T-helper 1 cell treated with Interleukin-12 subunit alpha and Interleukin-12 subunit beta and Interleukin-4 antibody, amounts not matched to agents 30 μg/mL and 1 μg/mL, for 36 hours (primary cell): ENCODE results near the gene NPIPA3.
"Not testable (repeated sequence)": the region's sequence is repeated elsewhere in the genome, so short reads cannot be mapped to it uniquely, and the experiment has no call there.

Experiments used
- H3K27ac Mint-ChIP-seq: one replicate; pipeline ENCODE4 v1.8.0; 2021; ENCODE audit warnings: mild to moderate bottlenecking, mixed read lengths
- H3K27me3 Mint-ChIP-seq: one replicate; pipeline ENCODE4 v1.8.0; 2021; ENCODE audit warnings: low read depth, mixed read lengths
- H3K36me3 Mint-ChIP-seq: one replicate; pipeline ENCODE4 v1.8.0; 2021; ENCODE audit warnings: low read depth, mixed read lengths
- H3K4me1 Mint-ChIP-seq: one replicate; pipeline ENCODE4 v1.8.0; 2021; ENCODE audit warnings: low read depth, mixed read lengths
- H3K4me3 Mint-ChIP-seq: one replicate; pipeline ENCODE4 v1.8.0; 2021; ENCODE audit warnings: mild to moderate bottlenecking, moderate library complexity, mixed read lengths
- H3K9me3 Mint-ChIP-seq: one replicate; pipeline ENCODE4 v1.8.0; 2021; ENCODE audit warnings: mixed read lengths

NPIPA3 gene

DNA sequence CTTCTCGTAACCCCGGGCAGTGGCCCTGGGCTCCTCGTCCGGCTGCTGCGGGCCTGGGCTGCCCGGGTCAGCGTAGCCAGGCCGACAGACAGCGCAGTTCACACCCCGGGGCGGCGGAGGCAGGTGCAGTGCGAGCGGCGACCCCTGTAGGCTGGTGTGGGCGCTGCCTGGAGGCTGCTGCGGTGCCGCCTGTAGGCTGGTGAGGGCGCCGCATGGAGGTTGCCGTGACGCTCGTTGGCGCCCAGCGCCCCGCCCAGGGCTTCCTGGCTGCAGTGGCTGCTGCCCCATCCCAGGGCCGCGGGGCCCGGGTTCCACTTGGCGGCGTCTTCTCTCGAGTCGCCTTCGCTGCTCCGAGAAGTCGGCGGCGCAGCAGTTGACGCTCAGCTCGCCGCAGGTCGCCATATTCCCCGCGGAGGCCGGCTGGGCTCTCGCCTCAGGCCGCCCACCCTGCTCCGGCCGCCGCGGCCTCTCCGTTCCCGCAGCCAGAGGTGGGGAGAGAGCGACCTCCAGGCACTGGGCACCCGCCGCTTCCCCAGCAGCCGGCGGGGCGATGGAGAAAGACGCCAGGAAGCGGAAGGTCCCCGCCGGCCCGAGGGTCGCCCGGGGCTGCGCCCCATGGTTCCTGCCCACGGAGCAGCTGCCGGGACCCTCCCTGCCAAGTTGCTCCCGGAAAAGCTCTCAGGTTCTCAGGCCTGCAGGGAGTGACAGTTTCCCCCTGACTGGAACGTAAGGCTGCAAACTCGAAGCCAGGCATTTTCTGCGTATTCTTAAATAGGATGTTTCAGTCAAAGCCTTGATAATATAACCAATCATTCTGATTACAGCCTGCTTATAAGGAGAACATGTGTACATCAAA lies at the start of gene NPIPA3:
TSS of gene NPIPA3 (plus strand) at position 256 of the 856 bp plus-strand sequence. CDS start 5,533 bp downstream, outside the sequence.
- not testable (repeated sequence) for H3K27ac Mint-ChIP-seq, H3K9me3 Mint-ChIP-seq, H3K4me1 Mint-ChIP-seq, H3K4me3 Mint-ChIP-seq, H3K36me3 Mint-ChIP-seq, H3K27me3 Mint-ChIP-seq

DNA sequence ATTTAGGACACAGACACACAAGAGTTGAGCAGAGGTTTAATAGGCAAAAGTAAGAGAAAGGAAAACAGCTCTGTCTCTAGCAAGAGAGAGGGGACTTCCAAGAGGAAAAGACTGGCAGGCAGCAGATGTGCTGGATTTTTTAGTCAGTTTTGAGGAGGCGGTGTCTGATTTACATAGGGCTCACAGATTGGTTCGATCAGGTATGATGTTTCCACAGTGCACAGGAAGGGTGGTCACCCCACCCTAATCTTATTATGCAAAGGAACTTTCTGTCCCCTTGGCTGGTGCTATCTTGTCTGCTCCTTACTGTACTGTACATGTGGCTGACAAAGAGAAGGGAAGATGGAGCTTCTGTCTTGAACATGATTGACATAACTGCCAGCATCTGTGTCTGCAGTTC lies 45.1 kb upstream of the NPIPA3 start:
- H3K9me3 Mint-ChIP-seq = no peaks in the 10 kb centered on the region
- H3K27me3 Mint-ChIP-seq = no peaks in the 10 kb centered on the region
- no peak overlapping the region for H3K4me3 Mint-ChIP-seq
- peaks cover 7% of the 10 kb centered on the region for H3K4me1 Mint-ChIP-seq
- H3K27ac Mint-ChIP-seq = peak overlapping the region; percentile 17
- H3K36me3 Mint-ChIP-seq = peaks cover 30% of the 10 kb centered on the region

DNA sequence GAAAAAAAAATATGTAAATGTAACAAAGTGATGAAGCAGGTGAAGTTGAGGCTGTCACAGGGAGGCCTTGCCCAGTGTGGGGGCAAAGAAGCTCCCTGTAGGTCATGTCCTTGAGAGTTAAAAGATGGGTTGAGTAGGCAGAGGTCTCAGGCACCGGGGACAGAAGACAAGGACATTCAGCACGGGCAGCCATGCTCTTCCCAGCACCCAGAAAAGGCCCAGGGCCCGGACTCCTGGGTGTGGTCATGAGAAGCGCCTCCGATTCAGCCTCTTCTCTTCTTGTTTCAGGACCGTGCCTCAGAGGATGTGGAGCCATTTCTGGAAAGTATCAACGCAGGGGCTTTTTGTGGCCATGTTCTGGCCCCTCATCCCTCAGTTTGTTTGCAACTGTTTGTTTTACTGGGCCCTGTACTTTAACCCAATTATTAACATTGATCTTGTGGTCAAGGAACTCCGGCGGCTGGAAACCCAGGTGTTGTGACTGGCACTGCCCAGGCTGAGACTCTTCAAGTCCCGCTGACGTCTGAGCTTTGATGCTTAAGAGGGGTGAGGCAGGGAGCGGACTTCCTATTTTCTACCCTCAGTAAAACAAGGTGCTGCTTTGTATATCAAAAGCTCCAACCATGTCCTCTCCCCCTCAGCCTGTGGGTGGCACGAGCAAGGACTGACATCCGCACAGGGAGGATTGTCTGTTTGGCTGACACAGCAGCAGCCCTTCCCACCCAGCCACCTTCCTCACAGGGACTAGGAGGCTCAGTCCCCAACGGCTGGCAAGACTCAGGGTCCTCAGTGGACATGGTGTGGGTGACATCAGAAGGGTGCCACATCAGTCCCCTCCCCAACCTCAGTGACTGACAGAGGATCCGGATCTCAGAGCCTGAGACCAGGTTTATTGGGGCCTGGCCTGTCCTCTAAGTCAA lies 35.6 kb upstream of the NPIPA3 start:
- H3K4me3 Mint-ChIP-seq = no peak overlapping the region
- H3K27ac Mint-ChIP-seq = no peak overlapping the region
- H3K27me3 Mint-ChIP-seq = no peaks in the 10 kb centered on the region
- H3K9me3 Mint-ChIP-seq = peaks cover 3% of the 10 kb centered on the region
- peaks cover 43% of the 10 kb centered on the region for H3K36me3 Mint-ChIP-seq
- H3K4me1 Mint-ChIP-seq = peaks cover 3% of the 10 kb centered on the region

DNA sequence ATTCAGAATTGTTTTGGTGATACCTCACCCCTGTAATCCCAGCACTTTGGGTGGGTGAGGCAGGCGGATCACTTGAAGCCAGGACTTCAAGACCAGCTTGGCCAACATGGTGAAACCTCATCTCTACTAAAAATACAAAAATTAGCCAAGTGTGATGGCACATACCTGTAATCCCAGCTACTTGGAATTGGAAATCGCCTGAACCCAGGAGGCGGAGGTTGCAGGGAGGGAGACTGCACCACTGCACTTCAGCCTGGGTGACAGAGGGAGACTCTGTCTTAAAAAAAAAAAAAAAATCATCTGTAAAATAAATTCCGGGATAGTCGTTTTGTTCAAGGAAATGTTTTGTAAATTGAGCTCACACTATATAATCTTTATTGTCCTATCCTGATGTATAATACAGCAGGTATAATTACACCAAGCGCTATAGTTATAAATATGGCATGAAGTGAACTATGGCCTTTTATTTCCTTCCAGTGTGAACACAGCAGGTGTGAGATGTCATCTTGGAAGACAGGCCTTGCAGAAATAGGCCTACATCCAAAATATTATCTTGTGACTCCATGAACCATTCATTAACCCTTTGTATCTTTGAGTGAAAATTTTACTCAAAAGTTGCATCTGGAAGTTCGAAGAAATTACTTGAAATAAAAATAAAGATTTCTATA lies 34.5 kb upstream of the NPIPA3 start:
- H3K27ac Mint-ChIP-seq = no peak overlapping the region
- peaks cover 3% of the 10 kb centered on the region for H3K9me3 Mint-ChIP-seq
- H3K4me3 Mint-ChIP-seq = no peak overlapping the region
- peaks cover 39% of the 10 kb centered on the region for H3K36me3 Mint-ChIP-seq
- peaks cover 4% of the 10 kb centered on the region for H3K4me1 Mint-ChIP-seq
- no peaks in the 10 kb centered on the region for H3K27me3 Mint-ChIP-seq

DNA sequence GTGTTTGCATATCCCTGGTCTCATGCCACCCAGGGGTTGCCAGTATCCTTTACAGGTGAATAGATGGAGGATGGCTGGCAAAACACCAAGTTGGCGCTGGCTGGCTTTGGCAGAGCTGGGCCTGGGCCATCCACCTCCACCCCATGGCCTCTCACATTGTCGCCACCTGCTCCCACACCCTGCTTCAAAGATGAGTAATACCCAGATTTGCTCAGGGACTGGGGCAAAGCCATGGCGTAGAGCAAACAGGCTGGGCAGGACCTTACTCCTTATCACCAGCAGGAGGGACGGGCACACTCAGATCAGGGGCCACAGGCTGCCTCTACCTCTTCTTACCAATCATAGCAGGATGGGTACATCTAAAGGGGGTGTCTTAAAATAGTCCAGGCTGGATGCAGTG lies 33.4 kb upstream of the NPIPA3 start:
- H3K4me3 Mint-ChIP-seq = no peak overlapping the region
- peaks cover 3% of the 10 kb centered on the region for H3K9me3 Mint-ChIP-seq
- H3K36me3 Mint-ChIP-seq = peaks cover 34% of the 10 kb centered on the region
- peaks cover 4% of the 10 kb centered on the region for H3K4me1 Mint-ChIP-seq
- H3K27me3 Mint-ChIP-seq = no peaks in the 10 kb centered on the region
- H3K27ac Mint-ChIP-seq = no peak overlapping the region

DNA sequence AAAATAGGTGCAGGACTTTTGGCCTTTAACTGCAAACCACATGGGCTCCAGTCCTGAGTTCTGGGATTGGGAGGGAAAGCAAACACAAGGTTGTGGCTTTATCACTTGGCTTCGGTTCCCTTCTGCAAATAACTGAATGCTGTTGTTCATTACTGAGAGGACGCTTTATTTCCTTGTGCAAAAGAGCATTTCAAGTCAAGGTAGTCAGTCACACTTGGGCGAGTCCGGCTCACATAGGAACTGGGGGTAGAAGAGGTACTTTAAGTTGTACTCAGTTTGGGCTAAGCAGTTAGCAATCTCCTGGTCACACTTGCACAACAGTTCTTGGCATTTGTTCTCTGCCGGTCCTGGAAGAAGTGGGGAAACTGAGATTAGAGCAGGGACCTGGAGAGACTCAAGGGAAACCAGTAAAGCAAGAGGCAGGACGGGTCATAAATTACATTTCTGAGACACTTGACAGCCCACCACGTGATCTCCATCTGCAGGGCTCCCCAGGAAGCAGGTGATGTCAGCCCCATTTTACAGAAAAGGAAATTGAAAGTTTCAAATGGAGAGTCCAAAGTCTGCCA lies 30.7 kb upstream of the NPIPA3 start:
- no peak overlapping the region for H3K27ac Mint-ChIP-seq

DNA sequence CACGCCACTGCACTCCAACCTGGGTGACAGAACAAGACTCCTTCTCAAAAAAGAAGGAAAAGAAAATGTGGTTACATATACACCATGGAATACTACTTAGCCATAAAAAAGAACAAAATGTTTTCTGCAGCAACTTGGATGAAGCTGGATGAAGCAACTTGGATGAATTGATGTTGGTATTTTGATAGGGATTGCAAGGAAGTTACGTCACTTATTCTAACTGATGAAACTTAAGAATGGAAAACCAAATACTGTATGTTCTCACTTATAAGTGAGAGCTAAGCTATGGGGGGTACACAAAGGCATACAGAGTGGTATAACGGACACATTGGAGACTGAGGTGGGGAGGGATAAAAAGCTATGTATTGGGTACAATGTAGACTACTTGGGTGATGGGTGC lies 26.6 kb upstream of the NPIPA3 start:
- Mint-ChIP-seq H3K4me3 (no peak overlapping the region), H3K27me3 (peaks cover 10% of the 10 kb centered on the region), H3K9me3 (peaks cover 3% of the 10 kb centered on the region), H3K36me3 (peaks cover 7% of the 10 kb centered on the region), H3K4me1 (peaks cover 8% of the 10 kb centered on the region), H3K27ac (no peak overlapping the region)

More for the DNA sequence above, 30.7 kb upstream of the NPIPA3 start:
- Mint-ChIP-seq H3K9me3 (peaks cover 3% of the 10 kb centered on the region), H3K4me3 (no peak overlapping the region), H3K27me3 (peaks cover 6% of the 10 kb centered on the region), H3K36me3 (peaks cover 20% of the 10 kb centered on the region), H3K4me1 (peaks cover 8% of the 10 kb centered on the region)

DNA sequence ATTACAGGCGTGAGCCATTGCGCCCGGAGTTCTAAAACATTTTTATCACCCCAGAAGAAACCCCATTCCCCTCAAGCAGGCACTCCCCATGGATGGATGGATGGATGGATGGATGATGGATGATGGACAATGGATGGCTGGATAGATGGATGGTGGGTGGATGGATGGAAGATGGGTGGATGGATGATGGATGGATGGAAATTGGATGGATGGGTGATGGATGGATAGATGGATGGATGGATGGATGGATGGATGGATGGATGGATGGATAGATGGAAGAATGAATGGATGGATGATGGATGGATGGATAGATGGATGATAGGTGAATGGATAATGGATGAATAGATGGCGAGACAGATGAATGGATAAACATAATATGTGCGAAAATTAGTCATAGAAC lies 25.6 kb upstream of the NPIPA3 start:
- H3K36me3 Mint-ChIP-seq = peaks cover 4% of the 10 kb centered on the region
- peaks cover 10% of the 10 kb centered on the region for H3K27me3 Mint-ChIP-seq
- no peak overlapping the region for H3K27ac Mint-ChIP-seq
- H3K4me1 Mint-ChIP-seq = peaks cover 4% of the 10 kb centered on the region
- peaks cover under 1% of the 10 kb centered on the region for H3K9me3 Mint-ChIP-seq
- no peak overlapping the region for H3K4me3 Mint-ChIP-seq

DNA sequence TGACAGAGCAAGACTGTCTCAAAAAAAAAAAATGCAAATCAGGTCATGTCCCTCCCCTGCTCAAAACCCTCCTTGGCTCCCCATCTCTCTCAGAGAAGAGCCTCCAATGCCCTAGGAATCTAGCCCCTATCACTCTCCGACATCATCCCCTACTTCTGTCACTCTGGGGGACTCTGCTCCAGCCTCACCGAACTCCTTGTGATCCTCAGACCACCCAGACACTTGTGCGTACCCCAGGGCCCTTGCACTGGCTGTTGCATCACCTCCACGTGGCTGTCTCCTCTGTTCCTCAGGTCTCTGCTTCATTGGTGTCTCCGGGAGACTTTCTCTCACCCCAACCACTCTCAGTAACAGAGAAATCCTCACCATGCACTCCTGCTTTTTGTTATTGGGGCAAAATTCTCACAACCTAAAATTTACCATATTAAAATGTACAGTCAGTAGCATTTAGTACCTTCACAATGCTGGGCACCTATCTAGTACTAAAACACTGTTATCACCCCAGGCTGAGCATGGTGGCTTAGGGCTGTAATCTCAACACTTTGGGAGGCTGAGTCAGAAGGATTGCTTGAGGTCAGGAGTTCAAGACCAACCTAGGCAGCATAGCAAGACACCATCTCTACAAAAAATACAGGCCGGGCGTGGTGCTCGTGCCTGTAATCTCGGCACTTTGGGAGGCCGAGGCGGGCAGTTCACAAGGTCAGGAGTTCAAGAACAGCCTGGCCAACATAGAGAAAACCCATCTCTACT lies 24.3 kb upstream of the NPIPA3 start:
- no peak overlapping the region for H3K27ac Mint-ChIP-seq
- H3K27me3 Mint-ChIP-seq = peaks cover 10% of the 10 kb centered on the region
- peaks cover 3% of the 10 kb centered on the region for H3K4me1 Mint-ChIP-seq
- H3K36me3 Mint-ChIP-seq = peaks cover 3% of the 10 kb centered on the region
- no peaks in the 10 kb centered on the region for H3K9me3 Mint-ChIP-seq
- H3K4me3 Mint-ChIP-seq = no peak overlapping the region

DNA sequence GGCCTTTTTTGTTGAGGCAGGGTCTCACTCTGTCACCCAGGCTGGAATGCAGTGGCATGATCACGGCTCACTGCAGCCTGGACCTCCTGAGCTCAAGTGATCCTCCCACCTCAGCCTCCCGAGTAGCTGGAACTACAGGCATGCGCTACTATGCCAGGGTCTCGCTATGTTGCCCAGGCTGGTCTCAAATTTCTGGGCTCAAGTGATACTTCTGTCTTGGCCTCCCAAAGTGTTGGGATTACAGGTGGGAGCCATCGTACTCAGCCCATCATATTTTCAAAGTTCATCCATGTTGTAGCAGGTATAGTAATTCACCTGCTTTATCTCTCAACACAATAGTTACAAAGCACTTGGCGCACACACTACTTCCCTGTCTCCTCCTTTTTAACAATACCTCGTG lies 22.8 kb upstream of the NPIPA3 start:
- H3K36me3 Mint-ChIP-seq, H3K9me3 Mint-ChIP-seq, H3K4me3 Mint-ChIP-seq, H3K4me1 Mint-ChIP-seq, H3K27ac Mint-ChIP-seq, H3K27me3 Mint-ChIP-seq: not testable (repeated sequence)

DNA sequence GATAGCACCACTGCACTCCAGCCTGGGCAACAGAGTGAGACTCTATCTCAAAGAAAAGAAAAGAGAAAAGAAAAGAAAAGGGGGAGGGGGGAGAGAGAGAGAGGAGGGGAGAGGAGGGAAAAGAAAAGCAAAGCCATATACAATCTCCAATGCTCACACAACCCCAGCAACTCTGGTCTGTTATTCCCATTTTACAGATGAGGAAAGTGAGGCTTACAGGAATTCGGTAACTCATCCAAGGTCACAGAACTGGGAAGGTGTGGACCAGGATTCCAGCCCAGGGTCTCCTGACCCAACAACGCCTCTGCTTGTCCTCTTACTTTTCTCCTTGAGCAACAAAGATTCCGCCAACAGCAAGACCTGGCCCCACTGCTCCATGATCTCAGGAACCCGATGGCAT lies 22.1 kb upstream of the NPIPA3 start:
- no peak overlapping the region for H3K4me3 Mint-ChIP-seq
- peaks cover 3% of the 10 kb centered on the region for H3K27me3 Mint-ChIP-seq
- H3K36me3 Mint-ChIP-seq = no peaks in the 10 kb centered on the region
- no peaks in the 10 kb centered on the region for H3K9me3 Mint-ChIP-seq
- no peak overlapping the region for H3K27ac Mint-ChIP-seq
- no peaks in the 10 kb centered on the region for H3K4me1 Mint-ChIP-seq

DNA sequence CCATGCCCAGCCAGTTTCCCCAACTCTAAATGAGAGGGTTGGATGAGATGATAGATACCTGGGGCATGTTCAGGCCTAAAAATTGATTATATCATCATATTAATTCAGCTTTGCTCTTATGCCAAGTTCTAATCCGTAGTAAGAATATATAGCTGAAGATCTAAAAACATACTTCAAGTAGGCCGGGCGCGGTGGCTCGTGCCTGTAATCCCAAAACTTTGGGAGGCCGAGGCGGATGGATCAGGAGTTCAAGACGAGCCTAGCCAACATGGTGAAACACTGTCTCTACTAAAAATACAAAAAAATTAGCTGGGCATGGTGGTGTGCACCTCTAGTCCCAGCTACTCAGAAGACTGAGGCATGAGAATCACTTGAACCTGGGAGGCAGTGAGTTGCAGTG lies 21.1 kb upstream of the NPIPA3 start:
- Mint-ChIP-seq H3K36me3 (no peaks in the 10 kb centered on the region), H3K4me1 (no peaks in the 10 kb centered on the region), H3K27me3 (peaks cover 3% of the 10 kb centered on the region), H3K9me3 (no peaks in the 10 kb centered on the region), H3K4me3 (no peak overlapping the region), H3K27ac (no peak overlapping the region)

DNA sequence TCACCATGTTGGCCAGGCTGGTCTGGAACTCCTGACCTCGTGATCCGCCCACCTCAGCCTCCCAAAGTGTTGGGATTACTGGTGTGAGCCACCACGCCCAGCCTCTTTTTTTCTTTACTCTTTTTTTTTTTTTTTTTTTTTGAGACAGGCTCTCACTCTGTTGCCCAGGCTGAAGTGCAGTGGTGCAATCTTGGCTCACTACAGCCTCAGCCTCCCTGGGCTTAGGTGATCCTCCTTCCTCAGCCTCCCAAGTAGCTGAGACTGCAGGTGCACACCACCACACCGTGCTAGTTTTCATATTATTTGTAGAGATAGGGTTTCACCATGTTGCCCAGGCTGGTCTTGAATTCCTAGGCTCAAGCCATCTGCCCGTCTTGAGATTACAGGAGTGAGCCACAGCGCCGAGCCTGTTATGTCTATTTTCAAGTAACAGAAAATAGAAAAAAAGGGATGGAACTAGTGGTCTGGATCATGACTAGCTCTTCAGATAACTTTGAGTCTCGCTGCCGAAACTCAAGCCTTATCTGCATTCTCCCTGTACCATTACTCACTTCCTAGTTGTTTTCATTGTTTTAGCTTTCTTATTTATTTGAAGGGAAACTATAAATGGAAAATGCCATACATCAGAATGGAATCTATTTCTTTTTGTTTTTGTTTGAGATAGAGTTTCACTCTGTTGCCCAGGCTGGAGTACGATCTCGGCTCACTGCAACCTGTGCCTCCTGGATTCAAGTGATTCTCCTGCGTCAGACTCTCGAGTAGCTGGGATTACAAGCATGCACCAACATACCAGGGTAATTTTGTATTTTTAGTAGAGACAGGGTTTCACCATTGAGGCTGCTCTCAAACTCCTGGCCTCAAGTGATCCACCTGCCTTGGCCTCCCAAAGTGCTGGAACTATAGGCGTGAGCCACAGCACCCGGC lies 17.1 kb upstream of the NPIPA3 start:
- not testable (repeated sequence) for H3K27me3 Mint-ChIP-seq, H3K36me3 Mint-ChIP-seq, H3K4me3 Mint-ChIP-seq, H3K4me1 Mint-ChIP-seq, H3K9me3 Mint-ChIP-seq, H3K27ac Mint-ChIP-seq
